Skin epidermis (tissue), 12 donors: Measurements from ENCODE around the gene SCGB1A1.
"Not testable (repeated sequence)": the region's sequence is repeated elsewhere in the genome, so short reads cannot be mapped to it uniquely, and the experiment has no call there.

Source experiments
- H3K27ac ChIP-seq, 21 experiments: fragments of 200-600 bp; sonication (generic) in 11 of 21; one replicate each; pipeline ENCODE4 v1.5.0; 2020; ENCODE audit warnings: mild to moderate bottlenecking in 3 of 21, inconsistent platforms in 2 of 21, moderate library complexity in 2 of 21
- H3K4me3 ChIP-seq, 7 experiments: fragments of 200-600 bp; sonication (generic) in 2 of 7; one replicate each; pipeline ENCODE4 v1.5.0; 2020; ENCODE audit warnings: inconsistent platforms in 2 of 7, mild to moderate bottlenecking in 2 of 7, moderate library complexity in 1 of 7

SCGB1A1 gene

DNA sequence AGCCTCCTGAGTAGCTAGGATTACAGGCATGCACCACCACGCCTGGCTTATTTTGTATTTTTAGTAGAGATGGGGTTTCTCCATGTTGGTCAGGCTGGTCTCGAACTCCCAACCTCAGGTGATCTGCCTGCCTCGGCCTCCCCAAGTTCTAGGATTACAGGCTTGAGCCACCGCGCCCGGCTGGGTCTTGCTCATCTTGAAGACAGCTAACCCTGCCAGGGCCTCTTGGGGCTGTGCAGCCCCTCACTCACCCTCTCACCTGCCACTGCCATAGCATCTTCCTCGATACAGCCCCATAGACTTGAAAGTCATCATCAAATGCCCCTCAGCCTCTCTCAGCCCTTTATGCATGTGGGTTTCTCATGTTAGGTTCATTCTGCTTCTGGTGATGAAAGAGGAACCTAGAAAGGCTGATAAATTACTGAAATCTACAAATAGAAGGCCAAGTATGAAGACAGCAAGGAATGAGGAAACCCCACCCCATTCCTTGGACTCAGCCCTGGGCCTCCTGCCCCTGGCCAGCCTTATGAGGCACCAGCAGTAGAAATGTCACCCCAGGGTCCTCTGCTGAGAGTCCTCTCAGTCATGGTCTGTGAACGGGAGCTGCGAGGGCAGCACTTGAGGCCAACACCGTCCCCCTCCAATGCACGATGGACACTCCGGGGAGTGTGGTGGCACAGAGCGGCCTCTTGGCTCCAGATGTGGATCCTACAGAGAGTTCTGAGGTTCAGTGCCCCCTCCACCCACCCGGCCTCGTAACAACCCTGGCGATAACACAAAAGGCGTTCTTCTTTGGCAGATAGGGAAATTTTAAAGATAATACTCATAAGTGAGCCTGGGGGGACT, 24.8 kb downstream of the SCGB1A1 start:
- Histone ChIP-seq H3K4me3 (peak overlapping the region; percentile 13 to 40 (median 33)), H3K27ac (peak overlapping the region in 20 of 21 experiments; percentile 65 to 93 (median 86))

DNA sequence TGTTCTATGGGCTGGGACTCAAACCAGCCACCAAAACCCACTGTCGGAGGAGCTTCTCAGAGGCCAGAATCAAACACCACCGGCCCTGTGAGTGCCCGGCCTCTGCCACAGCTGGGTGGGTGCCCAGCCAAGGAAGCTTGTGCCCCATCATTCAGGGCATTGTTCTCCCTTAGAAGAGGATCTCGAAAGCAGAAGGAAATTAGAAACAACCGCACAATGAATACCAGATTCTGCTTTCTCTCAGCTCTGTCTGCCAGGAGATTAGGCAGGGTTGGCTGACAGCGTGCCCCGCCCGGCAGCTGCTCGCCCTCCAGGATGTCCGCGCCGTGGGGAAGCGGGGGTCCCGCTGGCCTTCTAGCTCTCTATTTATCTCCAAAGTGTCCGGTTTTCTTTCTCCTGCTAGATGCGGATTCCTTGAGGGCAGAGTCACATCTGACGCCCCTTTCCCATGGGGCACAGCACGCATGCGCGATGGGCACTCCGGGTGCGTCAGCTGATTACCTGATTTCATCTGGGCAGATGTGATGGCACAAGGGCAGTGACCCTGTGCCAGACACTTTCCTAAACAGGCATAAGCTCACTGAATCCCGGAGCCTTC, 25.5 kb downstream of the SCGB1A1 start:
- peak overlapping the region in 20 of 21 experiments; percentile 65 to 93 (median 86) for H3K27ac ChIP-seq
- peak overlapping the region; percentile 13 to 40 (median 33) for H3K4me3 ChIP-seq

DNA sequence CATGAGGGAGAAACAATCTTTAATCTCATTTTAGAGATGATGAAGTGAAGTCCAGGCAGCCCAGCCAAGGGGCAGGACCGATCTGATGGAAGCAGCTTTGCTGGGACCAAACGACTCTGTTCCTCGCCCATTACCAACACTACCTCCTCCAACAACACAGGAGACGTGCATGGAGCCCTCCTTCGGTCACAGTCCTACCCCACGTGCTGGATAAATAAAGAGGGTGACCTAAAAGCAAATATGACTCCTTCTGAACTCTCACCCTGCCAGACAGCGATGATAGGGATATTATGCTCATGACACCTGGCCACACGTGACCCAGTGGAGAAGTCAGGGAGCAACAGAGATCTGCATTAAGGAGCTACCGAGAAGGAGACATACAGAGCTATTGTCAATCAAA, 26.0 kb downstream of the SCGB1A1 start:
- Histone ChIP-seq H3K27ac (peak overlapping the region in 20 of 21 experiments; percentile 65 to 93 (median 86)), H3K4me3 (peak overlapping the region; percentile 13 to 40 (median 33))

DNA sequence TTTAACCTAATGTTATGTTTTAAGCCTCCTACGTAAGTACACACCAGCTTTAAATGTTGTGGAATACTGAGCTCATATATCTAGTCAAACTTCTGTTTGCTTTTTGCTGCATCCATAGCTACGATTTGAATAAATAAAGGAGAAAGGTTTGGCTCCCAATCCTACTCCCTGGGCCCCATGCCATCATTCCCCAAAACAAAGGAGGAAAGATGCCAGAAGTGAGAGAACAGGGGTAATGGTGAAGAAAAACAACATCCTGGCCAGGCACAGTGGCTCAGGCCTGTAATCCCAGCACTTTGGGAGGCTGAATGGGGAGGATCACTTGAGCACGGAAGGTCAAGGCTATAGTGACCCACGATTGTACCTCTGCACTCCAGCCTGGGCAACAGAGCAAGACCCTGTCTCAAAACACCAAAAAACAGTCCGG, 26.5 kb downstream of the SCGB1A1 start:
- Histone ChIP-seq H3K27ac (peak overlapping the region in 18 of 21 experiments; percentile 65 to 93 (median 86)), H3K4me3 (no peak overlapping the region)

DNA sequence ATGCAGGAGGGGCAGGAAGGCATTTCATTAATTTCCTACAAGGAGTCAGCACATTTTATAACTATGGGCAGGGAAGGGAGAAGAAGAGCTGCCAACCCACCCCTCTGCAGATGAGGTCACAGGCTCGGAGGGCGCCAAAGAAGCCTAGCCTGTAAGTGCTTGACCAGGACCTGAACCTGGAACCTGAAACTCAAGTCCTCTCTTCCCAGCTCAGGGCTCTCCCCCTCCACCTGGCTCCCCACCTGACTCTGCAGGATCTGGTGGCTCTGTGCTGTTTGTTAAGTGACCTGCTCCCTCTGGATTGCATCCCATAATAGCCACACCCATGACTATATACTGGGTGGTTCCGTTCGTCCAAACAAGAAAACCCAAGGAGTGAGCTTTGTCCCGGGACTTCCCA, 27.3 kb downstream of the SCGB1A1 start:
- H3K4me3 ChIP-seq: no peak overlapping the region
- peak overlapping the region in 12 of 21 experiments; percentile 46 to 93 (median 82) for H3K27ac ChIP-seq

DNA sequence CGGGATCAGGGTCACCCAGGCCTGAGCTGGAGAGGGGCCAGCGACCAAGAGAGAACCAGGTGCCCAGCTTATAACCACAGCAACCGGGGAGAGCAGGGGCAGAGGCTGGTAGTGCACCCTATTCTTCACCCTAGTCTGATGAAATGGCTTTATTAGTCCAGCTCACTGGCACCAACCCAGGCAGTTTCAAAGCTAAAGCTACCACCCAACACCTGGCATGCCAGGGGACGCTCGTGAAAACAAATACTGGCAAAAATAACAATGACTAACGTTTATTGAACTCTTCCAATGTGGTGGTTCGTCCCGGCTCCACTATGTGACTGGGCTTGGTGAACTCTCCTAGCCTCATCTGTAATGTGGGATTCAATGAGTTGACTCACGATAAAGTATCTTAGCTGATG, 30.6 kb downstream of the SCGB1A1 start:
- Histone ChIP-seq H3K4me3 (no peak overlapping the region), H3K27ac (peak overlapping the region in 2 of 21 experiments; percentile 13 to 17)

DNA sequence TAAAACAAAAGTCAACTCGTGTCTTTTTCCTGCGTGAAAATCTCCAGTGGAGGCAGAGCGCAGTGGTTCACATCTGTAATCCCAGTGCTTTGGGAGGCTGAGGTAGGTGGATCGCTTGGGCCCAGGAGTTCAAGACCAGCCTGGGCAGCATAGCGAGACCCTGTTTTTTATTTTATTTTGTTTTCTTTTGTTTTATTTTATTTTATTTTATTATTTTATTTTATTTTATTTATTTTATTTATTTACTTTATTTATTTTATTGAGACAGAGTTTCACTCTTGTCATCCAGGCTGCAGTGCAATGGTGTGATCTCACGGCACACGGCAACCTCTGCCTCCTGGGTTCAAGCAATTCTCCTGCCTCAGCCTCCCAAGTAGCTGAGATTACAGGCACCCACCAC, 31.1 kb downstream of the SCGB1A1 start:
- not testable (repeated sequence) for H3K4me3 ChIP-seq, H3K27ac ChIP-seq

DNA sequence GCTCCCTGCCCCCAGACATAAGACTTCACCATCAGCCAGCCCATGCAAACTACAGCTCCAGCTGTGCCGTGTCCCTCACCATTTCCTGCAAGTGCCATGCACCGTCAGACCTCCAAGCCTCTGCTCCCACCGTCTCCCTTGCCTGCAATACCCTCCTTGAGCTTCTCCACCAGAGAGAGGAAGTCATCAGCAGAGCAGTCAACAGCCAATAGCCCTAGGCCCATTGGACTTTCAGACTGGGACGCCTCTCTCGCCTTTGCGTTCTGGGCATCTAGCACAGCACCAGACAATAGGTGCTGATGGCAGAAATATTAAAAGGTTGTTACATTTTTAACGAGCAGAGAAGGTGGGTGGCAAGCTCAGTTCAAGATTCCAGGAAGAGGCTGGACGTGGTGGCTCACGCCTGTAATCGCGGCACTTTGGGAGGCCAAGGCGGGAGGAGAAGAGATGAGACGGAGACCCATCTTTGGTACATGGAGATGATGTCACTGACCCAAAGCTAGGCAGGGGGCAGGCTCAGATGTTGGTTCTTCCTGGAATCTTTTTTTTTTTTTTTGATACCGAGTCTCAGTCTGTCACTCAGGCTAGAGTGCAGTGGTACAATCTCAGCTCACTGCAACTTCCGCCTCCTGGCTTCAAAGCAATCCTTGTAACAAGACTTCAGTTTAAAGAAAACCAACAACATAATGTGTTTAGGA, 31.9 kb downstream of the SCGB1A1 start:
- H3K4me3 ChIP-seq: no peak overlapping the region
- no peak overlapping the region for H3K27ac ChIP-seq

DNA sequence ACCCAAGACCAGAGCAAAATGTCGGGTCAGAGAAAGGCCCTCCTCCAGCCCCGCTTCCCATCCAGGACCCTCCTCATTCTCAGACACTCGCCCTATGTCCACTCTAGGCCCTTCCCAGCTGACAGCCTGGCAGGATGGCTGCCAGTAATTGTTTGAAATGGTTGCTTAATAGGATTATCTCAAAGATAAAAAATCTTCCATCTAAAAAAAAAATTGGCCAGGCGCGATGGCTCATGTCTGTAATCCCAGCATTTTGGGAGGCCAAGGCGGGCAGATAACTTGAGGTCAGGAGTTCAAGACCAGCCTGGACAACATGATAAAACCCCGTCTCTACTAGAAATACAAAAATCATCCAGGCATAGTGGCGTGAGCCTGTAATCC, 32.4 kb downstream of the SCGB1A1 start:
- H3K4me3 ChIP-seq: no peak overlapping the region
- no peak overlapping the region for H3K27ac ChIP-seq

DNA sequence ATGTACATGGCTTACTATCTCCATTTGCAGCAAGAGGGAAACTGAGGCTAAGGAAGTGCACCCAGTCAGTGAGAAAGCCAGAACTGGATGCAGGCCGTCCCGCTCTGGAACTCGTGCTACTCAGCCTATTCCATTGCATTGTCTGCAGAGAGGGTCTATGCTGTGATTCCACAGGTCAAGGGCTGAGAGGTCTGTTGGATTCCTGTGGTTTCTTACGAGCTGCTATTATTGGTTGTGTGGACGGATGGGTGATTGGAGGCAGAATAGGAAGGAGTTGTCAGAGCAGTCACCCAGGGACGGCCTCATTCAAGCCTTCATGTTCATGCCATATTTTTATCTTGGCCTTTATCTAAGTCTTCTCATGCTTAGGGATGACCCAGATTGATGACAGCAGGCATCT, 33.4 kb downstream of the SCGB1A1 start:
- Histone ChIP-seq H3K27ac (no peak overlapping the region), H3K4me3 (no peak overlapping the region)

DNA sequence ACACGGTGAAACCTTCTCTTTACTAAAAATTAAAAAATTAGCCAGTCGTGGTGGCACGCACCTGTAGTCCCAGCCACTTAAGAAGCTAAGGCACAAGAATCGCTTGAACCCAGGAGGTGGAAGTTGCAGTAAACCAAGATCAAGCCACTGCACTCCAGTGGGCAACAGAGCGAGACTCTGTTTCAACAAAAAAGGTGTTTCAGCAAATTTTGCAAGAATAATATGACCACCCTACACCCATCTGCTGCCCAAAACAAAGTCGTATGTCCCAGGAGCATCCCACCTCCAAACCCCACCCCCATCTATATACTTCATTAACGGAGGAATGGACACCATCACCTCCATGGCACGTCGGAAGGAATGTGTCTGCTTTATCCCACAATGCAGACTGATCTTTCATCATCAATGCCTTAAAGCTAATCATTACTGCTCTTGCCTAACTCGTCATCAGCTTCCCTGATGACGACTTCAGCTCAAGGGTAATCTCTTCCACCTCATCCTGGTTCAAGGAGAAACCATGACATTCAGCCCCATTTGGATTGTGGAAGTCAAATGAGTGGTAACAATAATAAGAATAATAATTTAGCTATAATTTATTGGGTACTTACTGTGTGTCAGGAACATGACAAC, 34.1 kb downstream of the SCGB1A1 start:
- Histone ChIP-seq H3K4me3 (no peak overlapping the region), H3K27ac (no peak overlapping the region)

DNA sequence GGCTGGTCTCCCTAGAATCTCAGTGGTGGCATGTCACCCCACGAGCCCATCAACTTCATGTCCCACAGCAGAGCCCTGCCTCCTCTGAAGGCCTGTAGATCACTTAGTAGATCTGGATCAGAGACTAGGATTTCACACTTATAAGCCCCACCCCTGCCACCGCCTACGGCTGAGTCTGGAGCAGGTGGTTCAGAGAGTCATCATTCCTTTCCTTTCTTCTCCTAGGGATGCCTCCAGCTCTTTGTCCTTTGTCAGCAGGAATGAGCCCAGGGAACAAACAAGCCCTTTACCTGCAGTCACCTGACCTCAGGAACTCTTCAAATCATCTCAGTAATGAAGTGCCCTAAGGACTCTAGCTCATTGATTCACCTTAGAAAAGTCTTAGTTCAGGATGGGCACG, 37.8 kb downstream of the SCGB1A1 start:
- Histone ChIP-seq H3K27ac (peak overlapping the region in 1 of 21 experiments; percentile 61), H3K4me3 (no peak overlapping the region)

DNA sequence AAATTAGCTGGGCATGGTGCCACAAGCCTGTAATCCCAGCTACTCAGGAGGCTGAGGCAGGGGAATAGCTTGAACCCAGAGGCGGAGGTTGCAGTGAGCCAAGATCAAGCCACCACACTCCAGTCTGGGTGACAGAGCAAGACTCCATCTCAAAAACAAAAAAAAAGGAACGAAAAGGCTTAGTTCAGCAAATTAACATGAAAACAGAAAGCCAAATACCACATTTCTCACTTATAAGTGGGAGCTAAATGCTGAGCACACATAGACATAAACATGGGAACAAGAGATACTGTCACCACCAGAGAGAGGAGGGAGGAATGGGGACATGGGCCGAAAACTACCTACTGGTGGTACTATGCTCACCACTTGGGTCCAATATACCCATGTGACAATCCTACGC, 38.6 kb downstream of the SCGB1A1 start:
- no peak overlapping the region for H3K4me3 ChIP-seq
- H3K27ac ChIP-seq: peak overlapping the region in 2 of 21 experiments; percentile 52 to 61

DNA sequence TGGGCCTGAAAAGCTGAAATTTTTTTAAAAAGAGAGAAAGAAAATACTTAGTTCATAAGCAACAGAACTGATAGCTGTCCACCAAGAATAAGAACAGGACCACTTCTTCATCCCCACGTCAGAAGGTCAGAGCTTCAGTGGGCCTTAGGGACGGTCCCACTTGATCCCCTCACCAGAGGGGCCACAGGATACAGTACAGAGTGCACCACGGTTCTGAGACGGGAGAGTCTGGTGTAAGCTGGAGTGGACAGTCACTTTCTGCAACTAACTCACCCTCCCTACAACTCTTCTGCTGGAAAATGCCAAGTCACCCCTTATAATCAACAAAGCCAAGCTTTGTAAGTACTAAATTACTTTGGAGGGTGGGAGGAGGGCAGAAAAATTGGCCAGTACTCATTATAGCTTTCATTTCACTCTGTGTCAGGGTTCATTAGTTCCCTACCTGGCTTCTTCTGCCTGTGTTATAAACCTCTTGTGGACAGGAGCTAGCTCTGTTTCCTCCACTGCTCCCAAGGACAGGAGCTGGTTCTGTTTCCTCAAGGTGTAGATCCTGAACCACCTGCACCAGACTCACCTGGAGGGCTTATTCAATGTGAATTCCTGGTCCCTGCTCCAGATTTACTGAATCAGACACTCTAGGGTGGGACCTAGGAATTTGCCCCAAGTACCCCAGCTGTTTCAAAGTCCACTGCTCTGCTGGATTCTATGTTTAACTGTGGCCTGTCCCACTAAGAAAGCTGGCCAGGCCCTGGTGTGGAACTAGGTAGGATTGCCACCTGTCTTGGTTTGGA, 39.6 kb downstream of the SCGB1A1 start:
- no peak overlapping the region for H3K4me3 ChIP-seq
- peak overlapping the region in 6 of 21 experiments; percentile 35 to 61 (median 49) for H3K27ac ChIP-seq

DNA sequence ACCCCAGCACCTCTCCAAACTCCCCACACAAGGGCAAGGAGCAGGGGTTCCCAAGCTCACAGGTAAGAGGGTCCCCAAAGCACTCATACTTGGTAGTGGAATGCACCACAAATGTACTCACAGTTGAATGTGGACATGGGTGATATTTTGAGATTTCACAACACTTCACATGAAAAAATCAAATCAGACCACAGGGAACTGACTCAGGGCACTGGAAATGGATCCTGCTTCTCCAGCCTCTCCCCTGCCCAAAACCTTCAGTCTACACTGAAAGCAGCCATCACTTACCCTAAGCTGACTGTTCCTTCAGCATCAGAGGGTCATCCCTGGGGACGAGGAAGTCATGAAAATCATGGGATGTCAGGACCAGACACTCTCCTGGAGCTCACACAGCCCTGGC, 40.2 kb downstream of the SCGB1A1 start:
- no peak overlapping the region for H3K4me3 ChIP-seq
- H3K27ac ChIP-seq: peak overlapping the region in 6 of 21 experiments; percentile 19 to 54 (median 40)

DNA sequence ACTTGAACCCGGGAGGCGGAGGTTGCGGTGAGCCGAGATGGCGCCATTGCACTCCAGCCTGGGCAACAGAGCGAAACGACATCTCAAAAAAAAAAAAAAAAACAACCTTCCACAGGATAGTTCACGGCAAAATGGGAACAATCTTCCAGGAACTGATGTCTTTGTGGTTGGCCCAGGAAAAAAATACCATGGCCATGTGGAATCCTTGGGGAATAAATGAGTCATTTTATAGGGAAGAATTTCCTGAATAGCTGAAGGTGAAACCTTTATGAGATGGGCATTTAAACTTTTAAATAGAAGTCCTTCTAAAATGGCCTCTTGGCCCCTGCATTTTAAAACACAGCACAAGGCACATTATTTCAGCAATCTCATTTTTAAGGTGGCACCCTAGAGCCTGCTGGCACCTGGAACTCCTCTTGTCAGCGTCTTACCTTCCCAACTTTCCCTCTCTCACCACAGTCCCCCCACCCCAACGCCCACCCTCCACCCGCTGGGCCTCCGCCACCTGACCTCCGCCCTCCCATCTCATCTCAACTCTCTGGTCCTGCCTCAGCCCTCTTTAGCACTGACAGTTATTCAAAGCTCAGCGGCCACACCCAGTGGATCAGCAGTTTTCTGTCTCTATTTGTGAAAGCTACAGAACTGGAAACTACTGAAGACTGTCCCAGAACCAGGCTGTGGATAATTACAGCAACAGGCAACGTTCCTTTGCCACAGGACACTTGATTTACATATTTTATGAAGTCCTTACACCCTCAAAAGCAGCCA, 43.1 kb downstream of the SCGB1A1 start:
- Histone ChIP-seq H3K4me3 (no peak overlapping the region), H3K27ac (peak overlapping the region in 9 of 21 experiments; percentile 53 to 80 (median 68))

DNA sequence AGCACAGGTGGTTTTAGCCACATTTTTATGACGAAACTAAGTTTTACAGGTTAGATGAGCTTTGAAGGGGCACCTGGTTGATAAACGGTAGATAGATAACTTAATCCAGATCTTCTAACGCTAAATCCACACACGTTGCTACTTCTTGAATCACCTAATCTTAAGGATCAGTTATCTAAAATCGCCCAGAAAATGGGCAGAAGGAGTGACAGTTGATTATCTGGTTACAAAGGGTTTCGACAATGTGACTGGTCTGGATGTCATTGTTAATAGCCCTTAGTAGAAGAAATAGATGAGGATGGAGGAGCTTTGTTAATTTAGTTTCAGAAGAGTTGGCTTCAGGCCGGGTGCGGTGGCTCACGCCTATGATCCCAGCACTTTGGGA, 43.7 kb downstream of the SCGB1A1 start:
- peak overlapping the region in 11 of 21 experiments; percentile 4 to 80 (median 61) for H3K27ac ChIP-seq
- H3K4me3 ChIP-seq: no peak overlapping the region

DNA sequence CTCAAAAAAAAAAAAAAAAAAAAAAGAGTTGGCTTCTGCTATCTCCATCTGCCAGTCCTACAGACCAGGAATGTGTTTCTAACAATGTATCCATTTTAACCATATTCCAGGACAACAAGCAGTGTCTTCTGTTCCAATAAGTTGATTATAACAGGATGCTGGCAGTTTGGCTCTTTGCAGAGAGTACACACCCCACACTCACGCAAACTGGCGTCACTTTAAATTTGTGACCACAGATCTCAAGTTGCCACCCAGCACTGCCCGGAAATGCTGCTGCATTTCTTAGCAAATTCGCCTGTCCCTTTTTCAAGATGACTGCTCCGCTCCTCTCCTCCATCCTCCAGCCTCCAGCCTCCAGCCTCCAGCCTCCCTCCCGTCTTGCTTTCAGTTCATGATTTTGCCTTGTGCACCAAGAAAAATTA, 44.3 kb downstream of the SCGB1A1 start:
- Histone ChIP-seq H3K27ac (peak overlapping the region in 11 of 21 experiments; percentile 4 to 80 (median 30)), H3K4me3 (no peak overlapping the region)
